IMR-90 (cell line): Measurements from ENCODE around the gene PMEPA1. TPM values are rescaled to one million over a fixed set of nuclear protein-coding genes. Genes with fewer than 3 reads are reported as not detected.

Source experiments
- ATAC-seq: fragments of 200-7000 bp; cut with Tn5 transposase; 2 replicates; pipeline ENCODE4 v1.9.1; 2020; ENCODE audit warnings: low read depth, mild to moderate bottlenecking, moderate library complexity
- BruUV-seq: library from RNA; stranded (reverse); fragments of 400-500 nt; replicated peaks from 2 replicates; lab custom pipeline; 2021; lab: Mats Ljungman, UMichigan
- CTCF ChIA-PET: fragments of 300-600 bp; formaldehyde crosslinking; extraction: SDS; loops from one replicate; lab custom pipeline; 2021; ENCODE audit warnings: antibody characterized with exemption; lab: Yijun Ruan, JAX
- POLR2A ChIA-PET: fragments of 300-600 bp; sonication (Branson Sonifier 250); formaldehyde crosslinking; loops from one replicate; lab custom pipeline; 2022; ENCODE audit warnings: antibody characterized with exemption; ENCODE audit not compliant: unreplicated experiment; lab: Charles Lee
- DNase-seq: peaks from one replicate; pipeline ENCODE4 v3.0.0; 2013
- H2AFZ ChIP-seq: replicated peaks from 2 replicates; pipeline ENCODE3; 2013; ENCODE audit warnings: low read length, mild to moderate bottlenecking; ENCODE audit not compliant: poor library complexity
- H2AK5ac ChIP-seq: 2 replicates; pipeline ENCODE4 v1.6.1; 2013; ENCODE audit warnings: low read depth, low read length, inconsistent platforms
- H2AK9ac ChIP-seq: replicated peaks from 2 replicates; pipeline ENCODE3; 2013; ENCODE audit warnings: mild to moderate bottlenecking, low read depth, low read length, moderate library complexity; ENCODE audit not compliant: poor library complexity
- H2BK120ac ChIP-seq: 2 replicates; pipeline ENCODE4 v1.6.1; 2013; ENCODE audit warnings: low read depth, low read length, inconsistent platforms
- H2BK15ac ChIP-seq: 3 replicates; pipeline ENCODE4 v1.6.1; 2013; ENCODE audit warnings: low read depth, low read length, inconsistent platforms
- H2BK20ac ChIP-seq: 2 replicates; pipeline ENCODE4 v1.6.1; 2013; ENCODE audit warnings: low read depth, mild to moderate bottlenecking, inconsistent platforms, low read length, moderate library complexity
- H2BK5ac ChIP-seq: 2 replicates; pipeline ENCODE4 v1.6.1; 2013; ENCODE audit warnings: mild to moderate bottlenecking, low read depth, low read length, inconsistent platforms; ENCODE audit not compliant: poor library complexity, severe bottlenecking
- H3K14ac ChIP-seq: replicated peaks from 2 replicates; pipeline ENCODE4 v1.6.1; 2013; ENCODE audit warnings: low read depth, low read length, inconsistent platforms
- H3K18ac ChIP-seq: 2 replicates; pipeline ENCODE4 v1.6.1; 2013; ENCODE audit warnings: low read depth, low read length, control low read depth
- H3K23ac ChIP-seq: 2 replicates; pipeline ENCODE4 v1.6.1; 2013; ENCODE audit warnings: low read depth, low read length, inconsistent platforms
- H3K27ac ChIP-seq: 2 replicates; pipeline ENCODE4 v1.5.1; 2013; ENCODE audit warnings: mild to moderate bottlenecking, control low read depth, low read length; ENCODE audit not compliant: insufficient read depth
- H3K27me3 ChIP-seq: 2 replicates; pipeline ENCODE4 v1.6.1; 2013; ENCODE audit warnings: low read length; ENCODE audit not compliant: control insufficient read depth, insufficient read depth
- H3K36me3 ChIP-seq: 2 replicates; pipeline ENCODE4 v1.6.1; 2013; ENCODE audit warnings: low read length, mixed read lengths; ENCODE audit not compliant: control insufficient read depth, insufficient read depth
- H3K4ac ChIP-seq: 2 replicates; pipeline ENCODE4 v1.6.1; 2013; ENCODE audit warnings: low read depth, low read length, inconsistent platforms
- H3K4me1 ChIP-seq: 2 replicates; pipeline ENCODE4 v1.6.1; 2013; ENCODE audit warnings: low read length, mixed read lengths; ENCODE audit not compliant: control insufficient read depth, insufficient read depth
- H3K4me2 ChIP-seq: 2 replicates; pipeline ENCODE4 v1.6.1; 2013; ENCODE audit warnings: low read depth, mild to moderate bottlenecking, control low read depth, low read length, moderate library complexity
- H3K4me3 ChIP-seq: 2 replicates; pipeline ENCODE4 v1.5.1; 2013; ENCODE audit warnings: low read depth, mild to moderate bottlenecking, control low read depth, low read length, moderate library complexity; ENCODE audit not compliant: insufficient read depth
- H3K56ac ChIP-seq: 2 replicates; pipeline ENCODE4 v1.6.1; 2013; ENCODE audit warnings: low read length, inconsistent platforms; ENCODE audit not compliant: insufficient read depth; ENCODE audit errors: extremely low read depth
- H3K79me1 ChIP-seq, 2 experiments: 2 replicates each; pipeline ENCODE4 v1.6.1; 2013; ENCODE audit warnings: low read length in 2 of 2, inconsistent platforms in 1 of 2, low read depth in 1 of 2
- H3K9ac ChIP-seq: 2 replicates; pipeline ENCODE4 v1.6.1; 2013; ENCODE audit warnings: low read depth, low read length, control low read depth
- H3K9me1 ChIP-seq: 2 replicates; pipeline ENCODE4 v1.6.1; 2013; ENCODE audit warnings: low read length, inconsistent platforms; ENCODE audit not compliant: insufficient read depth
- H3K9me3 ChIP-seq: 2 replicates; pipeline ENCODE4 v1.6.1; 2013; ENCODE audit warnings: low read length; ENCODE audit not compliant: control insufficient read depth, insufficient read depth
- H4K20me1 ChIP-seq: 2 replicates; pipeline ENCODE4 v1.6.1; 2013; ENCODE audit warnings: low read length, inconsistent platforms; ENCODE audit not compliant: insufficient read depth
- H4K5ac ChIP-seq: 2 replicates; pipeline ENCODE4 v1.6.1; 2013; ENCODE audit warnings: mild to moderate bottlenecking, low read depth, low read length, control low read depth
- H4K8ac ChIP-seq, 2 experiments: 2 replicates each; pipeline ENCODE4 v1.6.1; 2013; ENCODE audit warnings: low read depth in 2 of 2, low read length in 2 of 2, control low read depth in 1 of 2, inconsistent platforms in 1 of 2
- H4K91ac ChIP-seq: 2 replicates; pipeline ENCODE4 v1.6.1; 2013; ENCODE audit warnings: low read depth, low read length, inconsistent platforms; ENCODE audit not compliant: insufficient read depth
- RFX5 ChIP-seq: IDR thresholded peaks from 2 replicates; pipeline ENCODE4 v1.8.0; 2012; ENCODE audit warnings: low read depth, mild to moderate bottlenecking, low read length, moderate library complexity
- WGBS, 2 experiments: methylation state at CpG; one replicate each; pipeline versions ENCODE4 v1.1.5 to v1.1.7; 2013; ENCODE audit warnings: missing lambda C conversion rate in 2 of 2; ENCODE audit not compliant: insufficient read length in 1 of 2; ENCODE audit errors: extremely low coverage in 2 of 2; 5-methylcytosine and 5-hydroxymethylcytosine counted together
- dilution Hi-C: fragments of 300-500 bp; cut with HindIII; formaldehyde crosslinking; loops from one replicate; pipeline ENCODE4 v1.14.3; 2018; ENCODE audit warnings: low sequenced_read_pairs; ENCODE audit not compliant: unreplicated experiment
- in situ Hi-C: fragments of 300-500 bp; cut with MboI; formaldehyde crosslinking; loops from 3 replicates; pipeline ENCODE4 v1.14.3; 2019; ENCODE audit warnings: low sequenced_read_pairs, inconsistent platforms, mixed read lengths
- intact Hi-C: fragments of 100-400 bp; cut with micrococcal nuclease; formaldehyde crosslinking; loops from 2 replicates; pipeline ENCODE4 v1.10.0; 2022
- polyA plus RNA-seq, 3 experiments: library from polyadenylated mRNA; depleted of rRNA; stranded (reverse); fragments of >200 nt; gene quantifications; 2 replicates each; pipeline ENCODE4 v1.2.3, GENCODE V29; 2012; ENCODE audit warnings: low replicate concordance in 1 of 3
- total RNA-seq: library from RNA; depleted of rRNA; stranded (reverse); fragments of >200 nt; gene quantifications from 2 replicates; pipeline ENCODE4 v1.2.3, GENCODE V29; 2012

The PMEPA1 gene
- total and polyA plus RNA-seq, 2 of the 4 experiments (the other 2 are of a cell fraction) = 2.0 to 6.9 TPM

- Histone ChIP-seq H3K4me2 (no peak overlapping the region), H2BK5ac (no peak overlapping the region), H3K27ac (no peak overlapping the region), H3K18ac (no peak overlapping the region), H3K9ac (no peak overlapping the region), H2BK20ac (no peak overlapping the region), H2AK9ac (no peak overlapping the region), H4K8ac (no peak overlapping the region), H3K9me1 (no peaks in the 10 kb centered on the region), H4K5ac (no peak overlapping the region), H3K23ac (no peak overlapping the region), H3K4me3 (no peak overlapping the region), H2BK15ac (no peak overlapping the region), H4K91ac (no peak overlapping the region), H4K20me1 (no peaks in the 10 kb centered on the region), H3K56ac (no peak overlapping the region), H3K4ac (no peak overlapping the region), H3K14ac (no peak overlapping the region), H2BK120ac (no peak overlapping the region), H3K4me1 (no peaks in the 10 kb centered on the region), H3K9me3 (peaks cover 8% of the 10 kb centered on the region), H3K27me3 (peaks cover 22% of the 10 kb centered on the region), H2AFZ (no peak overlapping the region), H3K36me3 (no peaks in the 10 kb centered on the region), H2AK5ac (no peak overlapping the region), H3K79me1 (no peaks in the 10 kb centered on the region)
- DNase-seq = no peak
- no peak for ATAC-seq
- BruUV-seq = no TSS peak
- no CpG with 5 or more reads among the region's 4 CpGs for WGBS, 2 experiments
- CTCF ChIA-PET = no interaction called here
- dilution Hi-C loops = no loop called here
- no peak for TF ChIP-seq RFX5
- POLR2A ChIA-PET = no interaction called here
- intact Hi-C loops = no loop called here
- in situ Hi-C loops = no loop called here
Measured at GRCh38 chr20:57756213-57756612, 46.4 kb upstream of the PMEPA1 start.
